Stimulated activated naive CD8-positive, alpha-beta T cell treated with anti-CD3 and anti-CD28 coated beads, Interleukin-15, amount 100 ng/mL, for 72 hours (primary cell): Measurements from ENCODE around the gene SHLD2.
"Not testable (repeated sequence)": the region's sequence is repeated elsewhere in the genome, so short reads cannot be mapped to it uniquely, and the experiment has no call there.

Source experiments
- ATAC-seq: fragments of 150-1000 bp; cut with Tn5 transposase; 2 replicates; pipeline ENCODE4 v1.10.0; 2021; ENCODE audit warnings: mild to moderate bottlenecking, moderate library complexity
- DNase-seq, 2 donors: peaks; one replicate each; pipeline ENCODE4 v3.0.0; 2021 to 2022
- H3K27ac Mint-ChIP-seq, 2 donors: one replicate each; pipeline ENCODE4 v1.8.0; 2022; ENCODE audit warnings: mild to moderate bottlenecking in 2 of 2, mixed read lengths in 2 of 2, moderate library complexity in 2 of 2
- H3K27me3 Mint-ChIP-seq: one replicate; pipeline ENCODE4 v1.8.0; 2022; ENCODE audit warnings: mixed read lengths
- H3K4me1 Mint-ChIP-seq: one replicate; pipeline ENCODE4 v1.8.0; 2022; ENCODE audit warnings: mild to moderate bottlenecking, mixed read lengths
- H3K4me3 Mint-ChIP-seq, 2 donors: one replicate each; pipeline ENCODE4 v1.8.0; 2022; ENCODE audit warnings: mild to moderate bottlenecking in 2 of 2, mixed read lengths in 2 of 2, moderate library complexity in 1 of 2
- H3K9me3 Mint-ChIP-seq, 2 donors: one replicate each; pipeline ENCODE4 v1.8.0; 2022; ENCODE audit warnings: mixed read lengths in 2 of 2

The SHLD2 gene, protein sequence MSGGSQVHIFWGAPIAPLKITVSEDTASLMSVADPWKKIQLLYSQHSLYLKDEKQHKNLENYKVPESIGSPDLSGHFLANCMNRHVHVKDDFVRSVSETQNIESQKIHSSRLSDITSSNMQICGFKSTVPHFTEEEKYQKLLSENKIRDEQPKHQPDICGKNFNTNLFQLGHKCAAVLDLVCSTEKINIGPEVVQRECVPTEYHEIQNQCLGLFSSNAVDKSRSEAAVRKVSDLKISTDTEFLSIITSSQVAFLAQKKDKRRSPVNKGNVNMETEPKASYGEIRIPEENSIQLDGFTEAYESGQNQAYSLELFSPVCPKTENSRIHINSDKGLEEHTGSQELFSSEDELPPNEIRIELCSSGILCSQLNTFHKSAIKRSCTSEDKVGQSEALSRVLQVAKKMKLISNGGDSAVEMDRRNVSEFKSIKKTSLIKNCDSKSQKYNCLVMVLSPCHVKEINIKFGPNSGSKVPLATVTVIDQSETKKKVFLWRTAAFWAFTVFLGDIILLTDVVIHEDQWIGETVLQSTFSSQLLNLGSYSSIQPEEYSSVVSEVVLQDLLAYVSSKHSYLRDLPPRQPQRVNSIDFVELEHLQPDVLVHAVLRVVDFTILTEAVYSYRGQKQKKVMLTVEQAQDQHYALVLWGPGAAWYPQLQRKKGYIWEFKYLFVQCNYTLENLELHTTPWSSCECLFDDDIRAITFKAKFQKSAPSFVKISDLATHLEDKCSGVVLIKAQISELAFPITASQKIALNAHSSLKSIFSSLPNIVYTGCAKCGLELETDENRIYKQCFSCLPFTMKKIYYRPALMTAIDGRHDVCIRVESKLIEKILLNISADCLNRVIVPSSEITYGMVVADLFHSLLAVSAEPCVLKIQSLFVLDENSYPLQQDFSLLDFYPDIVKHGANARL

DNA sequence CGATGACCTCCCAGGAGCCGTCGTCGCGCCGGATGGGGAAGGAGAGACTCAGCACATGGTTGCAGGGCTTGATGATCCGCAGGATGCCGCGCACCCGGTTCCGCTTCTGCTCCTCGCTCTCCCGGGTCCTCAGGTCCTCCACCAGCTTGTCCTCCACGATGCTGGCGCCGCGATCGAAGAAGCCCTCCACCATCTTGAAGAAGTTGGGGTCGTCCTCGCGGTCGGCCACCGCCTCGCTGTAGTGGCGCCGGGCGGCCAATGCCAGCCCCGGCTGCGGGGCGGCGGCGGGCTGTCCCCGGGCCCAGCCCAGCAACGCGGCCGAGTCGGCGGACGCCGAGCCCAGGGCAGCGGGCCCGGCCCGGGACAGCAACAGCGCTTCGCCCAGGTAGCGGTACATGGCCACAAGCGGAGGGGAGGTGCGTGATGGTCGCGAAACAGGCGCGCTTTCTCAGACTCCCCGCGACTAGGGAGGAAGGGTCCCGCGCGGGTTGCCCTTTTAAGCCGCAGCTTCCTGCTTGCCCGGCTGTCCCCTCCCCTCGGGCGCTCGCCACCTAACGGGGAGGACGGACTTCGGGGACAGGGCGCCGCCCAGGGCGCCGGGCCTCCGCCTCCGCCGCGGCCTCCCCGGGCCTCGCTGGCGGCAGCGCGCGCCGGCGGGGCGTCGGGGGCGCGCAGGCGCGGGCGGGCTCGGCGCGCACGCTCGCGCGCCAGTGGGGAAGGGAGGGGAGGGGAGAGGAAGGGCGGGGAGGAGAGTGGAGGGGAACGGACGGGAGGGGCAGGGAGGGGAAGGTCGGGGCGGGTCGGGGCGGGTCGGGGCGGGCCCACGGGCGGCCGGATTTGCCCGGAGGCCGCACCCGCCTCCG lies at the start of gene SHLD2, which contains the start of gene GLUD1:
SHLD2 (plus strand) TSS at position 834 of the 863 bp plus-strand sequence. CDS start 56,149 bp downstream, outside the sequence.
GLUD1 (minus strand) TSS at position 471 of the 863 bp plus-strand sequence; CDS start at position 397, 74 bp downstream.
- H3K4me1 Mint-ChIP-seq = peaks cover 51% of the 10 kb centered on the region
- peak within 1 kb of the TSS; percentile 90 to 96 for H3K4me3 Mint-ChIP-seq
- DNase-seq = peak; percentile 92 to 94
- H3K27me3 Mint-ChIP-seq = no peaks in the 10 kb centered on the region
- H3K9me3 Mint-ChIP-seq = no peaks in the 10 kb centered on the region
- peak; percentile 79 for ATAC-seq
- peak within 1 kb of the TSS; percentile 98 to 99 for H3K27ac Mint-ChIP-seq

DNA sequence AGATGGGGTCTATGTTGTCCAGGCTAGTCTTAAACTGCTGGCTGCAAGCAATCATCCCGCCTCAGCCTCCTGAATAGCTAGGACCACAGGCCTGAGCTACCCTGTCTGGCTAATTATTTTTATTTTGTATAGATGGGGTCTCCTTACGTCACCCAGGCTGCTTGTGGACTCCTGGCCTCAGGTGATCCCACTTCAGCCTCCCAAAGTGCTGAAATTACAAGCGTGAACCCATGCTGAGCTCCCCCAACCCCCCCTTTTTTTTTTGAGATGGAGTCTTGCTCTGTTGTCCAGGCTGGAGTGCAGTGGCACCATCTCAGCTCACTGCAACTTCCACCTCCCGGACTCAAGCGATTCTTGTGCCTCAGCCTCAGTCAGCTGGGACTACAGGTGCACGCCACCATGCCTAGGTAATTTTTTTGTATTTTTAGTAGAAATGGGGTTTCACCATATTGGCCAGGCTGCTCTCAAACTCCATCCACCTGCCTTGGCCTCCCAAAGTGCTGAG lies 49.5 kb upstream of the SHLD2 start:
- ATAC-seq = no peak
- DNase-seq = no peak
- H3K4me1 Mint-ChIP-seq = no peaks in the 10 kb centered on the region
- H3K4me3 Mint-ChIP-seq = no peak overlapping the region
- H3K9me3 Mint-ChIP-seq = no peaks in the 10 kb centered on the region
- no peak overlapping the region for H3K27ac Mint-ChIP-seq
- H3K27me3 Mint-ChIP-seq = no peaks in the 10 kb centered on the region

DNA sequence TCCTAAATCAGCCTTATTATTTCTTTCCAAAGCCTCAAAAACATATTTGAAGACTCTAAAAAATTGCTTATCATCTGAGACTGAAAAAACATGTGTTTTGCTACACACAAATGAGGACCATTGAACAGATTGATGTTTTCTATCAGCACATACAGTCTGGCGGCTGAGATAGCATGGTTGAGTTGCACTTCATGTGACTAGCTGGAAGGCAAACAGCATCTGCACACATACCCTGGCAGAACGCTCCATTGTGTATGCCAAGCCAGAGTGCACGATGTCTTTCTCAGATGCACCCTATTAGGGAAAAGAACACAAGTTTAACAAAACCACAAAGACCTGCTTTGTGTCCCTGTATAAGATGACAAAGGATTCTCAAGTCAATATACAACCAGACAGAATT lies 41.9 kb upstream of the SHLD2 start:
- H3K27me3 Mint-ChIP-seq = no peaks in the 10 kb centered on the region
- no peak for DNase-seq
- no peak overlapping the region for H3K4me3 Mint-ChIP-seq
- no peak for ATAC-seq
- no peaks in the 10 kb centered on the region for H3K9me3 Mint-ChIP-seq
- no peaks in the 10 kb centered on the region for H3K4me1 Mint-ChIP-seq
- no peak overlapping the region for H3K27ac Mint-ChIP-seq

DNA sequence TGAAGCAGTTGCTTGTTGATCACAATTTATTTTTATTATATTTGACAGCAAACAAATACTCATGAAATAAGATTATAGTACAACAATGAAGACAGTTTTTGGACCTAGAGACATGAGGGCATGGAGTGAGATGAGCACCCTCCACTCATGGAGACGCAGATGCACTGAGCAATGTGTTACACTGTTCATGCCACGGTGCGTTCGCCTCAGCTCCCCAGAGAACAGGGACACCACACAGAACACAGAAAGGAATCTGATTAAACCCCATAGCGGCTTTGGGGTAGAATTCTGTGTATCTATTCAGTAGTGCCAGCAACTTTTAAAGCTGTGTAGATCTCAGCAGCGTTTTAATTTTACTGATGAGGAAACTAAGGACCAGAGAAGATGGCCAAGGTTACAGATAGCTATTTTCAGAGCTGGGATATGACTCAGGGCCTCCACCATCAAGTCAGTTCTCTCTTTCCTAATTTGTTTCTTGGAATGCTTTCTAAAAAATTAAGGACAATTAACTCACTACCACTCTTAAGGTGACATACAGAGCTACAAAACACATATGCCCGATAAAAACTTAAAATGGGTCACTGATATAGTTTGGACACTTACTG lies 41.3 kb upstream of the SHLD2 start:
- ATAC-seq (no peak), DNase-seq (no peak)
- Mint-ChIP-seq H3K4me1 (no peaks in the 10 kb centered on the region), H3K9me3 (no peaks in the 10 kb centered on the region), H3K27ac (no peak overlapping the region), H3K4me3 (no peak overlapping the region), H3K27me3 (no peaks in the 10 kb centered on the region)

DNA sequence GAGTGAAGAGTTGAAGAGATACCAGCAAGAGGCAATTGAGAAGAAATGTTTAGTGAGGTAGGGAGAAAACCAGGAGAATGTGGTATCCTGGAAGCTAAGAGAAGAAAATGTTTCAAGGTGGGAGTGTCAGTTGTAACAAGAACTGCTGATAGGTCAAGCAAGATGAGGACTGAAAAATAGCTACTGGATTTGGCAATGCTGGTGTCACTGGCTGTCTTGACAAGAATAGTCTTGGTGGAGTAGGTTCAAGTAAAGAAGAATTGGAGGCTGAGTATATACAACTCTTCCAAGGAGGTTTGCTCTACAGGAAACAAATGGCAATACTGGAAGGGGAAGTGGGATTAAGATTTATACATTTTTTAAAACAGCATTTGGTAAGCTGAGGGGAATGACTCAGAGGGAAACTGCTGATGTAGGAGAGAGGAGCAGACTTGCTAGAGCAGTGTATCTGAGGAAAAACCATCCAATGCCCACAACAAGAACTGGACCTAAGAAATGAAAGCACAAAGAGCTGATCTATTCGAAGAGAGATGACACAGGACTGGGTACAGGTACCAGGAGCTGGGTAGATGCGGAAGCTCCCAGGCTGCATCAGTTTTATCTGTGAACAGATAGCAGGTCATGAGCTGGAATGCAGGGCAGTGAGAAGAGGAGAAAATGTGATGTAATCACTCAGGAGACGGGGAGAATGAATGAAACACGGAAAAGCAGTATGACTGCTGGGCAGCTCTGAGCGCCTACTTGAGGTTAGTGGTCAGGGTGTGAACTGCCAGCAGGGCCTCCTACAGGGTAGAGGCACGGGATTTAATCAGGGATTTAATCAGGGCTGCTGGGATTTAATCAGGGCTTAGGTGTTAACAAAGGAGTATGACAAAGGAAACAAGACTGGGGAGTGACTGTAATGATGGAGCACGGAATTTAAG lies 40.4 kb upstream of the SHLD2 start:
- ATAC-seq (peak; percentile 60), DNase-seq (no peak)
- no peaks in the 10 kb centered on the region for H3K4me1 Mint-ChIP-seq
- H3K27me3 Mint-ChIP-seq = no peaks in the 10 kb centered on the region
- no peak overlapping the region for H3K4me3 Mint-ChIP-seq
- H3K9me3 Mint-ChIP-seq = no peaks in the 10 kb centered on the region
- H3K27ac Mint-ChIP-seq = no peak overlapping the region

DNA sequence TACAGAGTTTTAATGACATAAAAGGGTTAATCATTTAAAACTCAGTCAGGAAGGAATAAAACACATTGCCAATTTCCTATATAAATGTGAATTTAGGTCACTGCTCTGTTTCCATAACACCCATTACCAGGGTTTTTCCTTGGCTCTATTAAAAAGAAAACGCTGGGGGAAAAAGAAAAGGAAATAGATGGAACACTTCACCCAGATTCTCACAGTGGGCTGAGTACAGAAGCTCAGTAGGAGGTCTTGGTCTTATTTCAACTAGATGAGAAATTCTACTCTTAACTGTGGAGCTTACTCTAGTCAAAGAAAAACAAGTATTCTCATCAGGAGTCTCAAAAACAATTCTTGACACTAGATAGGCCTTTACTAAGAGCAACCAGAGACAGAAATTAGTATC lies 36.8 kb upstream of the SHLD2 start:
- no peaks in the 10 kb centered on the region for H3K27me3 Mint-ChIP-seq
- H3K4me3 Mint-ChIP-seq = no peak overlapping the region
- no peak for DNase-seq
- ATAC-seq = no peak
- no peaks in the 10 kb centered on the region for H3K4me1 Mint-ChIP-seq
- no peak overlapping the region for H3K27ac Mint-ChIP-seq
- no peaks in the 10 kb centered on the region for H3K9me3 Mint-ChIP-seq

DNA sequence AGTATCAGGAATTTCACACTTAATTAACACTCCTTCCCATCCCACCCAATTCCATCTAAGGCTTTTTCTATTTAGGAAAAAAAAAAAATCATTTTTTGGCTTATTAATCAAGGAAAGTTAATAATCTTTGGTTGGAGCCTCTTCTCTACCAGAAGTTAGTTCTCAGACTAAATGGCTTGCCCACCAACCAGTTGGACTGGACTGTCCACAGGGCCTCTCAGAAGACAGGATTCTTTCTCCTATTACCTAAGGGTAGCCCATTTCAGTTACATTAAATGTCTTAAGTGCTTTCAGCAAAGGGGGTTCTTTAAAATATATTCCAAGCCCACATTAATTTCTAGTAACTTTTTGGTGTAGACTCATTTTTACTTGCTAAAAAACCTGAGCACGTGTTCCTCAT lies 35.6 kb upstream of the SHLD2 start:
- no peak for DNase-seq
- ATAC-seq = no peak
- Mint-ChIP-seq H3K4me3 (no peak overlapping the region), H3K27me3 (no peaks in the 10 kb centered on the region), H3K9me3 (no peaks in the 10 kb centered on the region), H3K4me1 (no peaks in the 10 kb centered on the region), H3K27ac (no peak overlapping the region)

DNA sequence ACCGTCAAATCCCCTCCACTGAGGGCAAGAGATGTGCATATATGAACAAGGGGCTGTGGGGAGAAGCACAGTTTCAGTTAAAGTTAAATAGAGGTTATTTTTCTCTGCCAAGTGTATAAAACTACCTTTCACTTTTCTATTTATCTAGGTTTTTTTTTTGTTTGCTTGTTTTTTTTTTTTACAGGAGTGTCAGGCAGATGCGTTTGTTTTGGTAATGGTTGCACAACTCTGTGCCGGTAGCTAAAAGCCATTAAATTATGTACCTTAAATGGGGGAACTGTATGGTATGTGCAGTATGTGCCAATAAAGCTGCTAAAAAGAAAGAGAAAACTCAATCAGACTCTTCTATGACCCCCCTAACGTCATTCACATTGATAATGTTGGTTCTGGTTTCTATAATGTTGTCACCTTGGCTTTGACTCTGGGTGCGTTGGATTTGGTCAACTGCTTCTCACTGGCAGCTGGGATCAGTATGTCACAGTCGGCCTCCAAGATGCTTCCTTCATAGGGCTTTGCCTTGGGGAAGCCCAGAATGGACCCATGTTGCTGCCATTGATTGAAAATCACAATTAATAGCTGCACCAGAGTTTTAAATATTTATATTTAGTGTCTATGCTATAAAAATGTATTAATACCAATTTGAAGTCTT lies 34.6 kb upstream of the SHLD2 start:
- H3K4me1 Mint-ChIP-seq = no peaks in the 10 kb centered on the region
- ATAC-seq = no peak
- H3K4me3 Mint-ChIP-seq = no peak overlapping the region
- DNase-seq = no peak
- no peak overlapping the region for H3K27ac Mint-ChIP-seq
- H3K9me3 Mint-ChIP-seq = no peaks in the 10 kb centered on the region
- no peaks in the 10 kb centered on the region for H3K27me3 Mint-ChIP-seq

DNA sequence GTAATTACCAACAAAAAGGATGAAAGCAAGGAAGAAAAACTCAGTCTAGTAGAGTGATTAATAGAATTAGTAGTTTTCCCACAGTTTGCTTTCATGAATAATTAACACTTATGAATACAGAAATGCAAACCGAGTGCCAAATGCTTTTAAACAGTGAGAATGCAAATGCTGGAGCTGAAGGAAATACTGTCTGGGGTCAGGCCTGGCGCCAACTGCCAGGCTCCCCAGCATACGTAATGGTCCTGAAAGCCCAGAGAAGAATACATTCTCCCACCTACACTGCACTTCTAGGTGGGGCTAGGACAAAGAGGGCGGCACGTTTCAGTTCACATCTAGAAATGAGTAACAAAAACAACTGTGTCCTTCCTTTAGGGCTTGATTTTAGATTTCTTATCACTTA lies 30.4 kb upstream of the SHLD2 start:
- H3K4me1 Mint-ChIP-seq = no peaks in the 10 kb centered on the region
- H3K9me3 Mint-ChIP-seq = no peaks in the 10 kb centered on the region
- H3K27ac Mint-ChIP-seq = no peak overlapping the region
- DNase-seq = no peak
- H3K27me3 Mint-ChIP-seq = no peaks in the 10 kb centered on the region
- no peak for ATAC-seq
- no peak overlapping the region for H3K4me3 Mint-ChIP-seq

DNA sequence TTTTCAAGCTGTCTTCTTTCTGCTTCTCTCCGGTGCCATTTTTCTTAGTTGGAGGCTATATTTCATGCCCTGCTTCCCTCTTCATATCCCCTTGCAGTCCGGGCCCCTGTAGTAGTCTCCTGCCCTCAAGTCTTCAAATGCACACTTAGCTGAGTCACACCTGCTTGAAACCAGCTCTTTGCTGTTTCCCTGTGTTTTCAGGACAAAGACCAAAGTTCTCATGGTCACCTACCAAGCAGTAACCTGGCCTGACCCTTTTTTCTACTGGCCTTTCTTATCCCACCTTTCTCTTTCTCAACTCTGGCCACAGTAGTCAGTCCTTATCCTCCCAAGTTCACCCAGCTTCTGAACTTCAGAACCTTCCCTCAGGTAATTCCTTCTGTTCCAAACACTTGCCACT lies 28.8 kb upstream of the SHLD2 start:
- Mint-ChIP-seq H3K9me3 (no peaks in the 10 kb centered on the region), H3K4me3 (no peak overlapping the region), H3K27me3 (no peaks in the 10 kb centered on the region), H3K27ac (no peak overlapping the region), H3K4me1 (no peaks in the 10 kb centered on the region)
- ATAC-seq (no peak), DNase-seq (no peak)

DNA sequence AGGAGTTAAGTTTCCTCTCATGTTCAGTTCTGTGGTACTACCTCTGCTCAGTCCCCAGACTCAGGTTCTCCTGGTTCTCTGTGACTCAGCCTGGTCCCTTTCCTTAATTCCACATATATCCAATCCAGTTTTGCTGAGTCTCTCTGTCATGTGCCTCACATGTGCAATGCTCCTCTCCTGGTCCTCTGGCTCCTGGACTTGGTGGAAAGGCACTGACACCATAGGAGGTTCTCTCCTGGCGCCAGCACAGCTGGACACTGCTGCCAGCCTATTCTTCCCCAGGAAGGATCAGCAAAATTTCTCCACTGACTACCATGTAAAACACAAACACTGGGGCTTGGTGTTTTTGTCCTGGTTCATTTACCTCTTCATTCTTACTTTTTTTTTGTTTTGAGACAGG lies 28.1 kb upstream of the SHLD2 start:
- H3K27ac Mint-ChIP-seq = peak overlapping the region; percentile 29 to 80
- ATAC-seq = no peak
- H3K4me3 Mint-ChIP-seq = no peak overlapping the region
- DNase-seq = no peak
- H3K27me3 Mint-ChIP-seq = no peaks in the 10 kb centered on the region
- no peaks in the 10 kb centered on the region for H3K9me3 Mint-ChIP-seq
- H3K4me1 Mint-ChIP-seq = no peaks in the 10 kb centered on the region

DNA sequence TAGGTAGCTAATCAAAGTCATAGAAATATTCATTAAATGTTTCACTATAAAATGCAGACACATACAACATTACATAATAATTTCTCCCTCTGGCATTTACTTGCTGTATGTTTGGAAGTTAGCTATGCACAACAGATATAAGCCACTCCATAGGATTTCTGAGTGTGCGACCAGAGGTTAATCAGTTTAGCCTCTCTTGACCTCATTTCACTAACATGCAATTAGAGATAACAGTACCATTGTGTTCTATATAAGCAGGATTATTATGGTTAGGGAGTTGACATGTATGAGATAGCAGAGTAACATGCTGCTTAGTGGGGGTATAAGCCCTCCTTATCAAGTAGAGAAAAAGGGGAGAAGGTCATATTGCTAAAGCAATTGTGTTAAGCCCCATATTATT lies 26.7 kb upstream of the SHLD2 start:
- ATAC-seq = no peak
- DNase-seq = no peak
- Mint-ChIP-seq H3K4me3 (no peak overlapping the region), H3K27me3 (no peaks in the 10 kb centered on the region), H3K27ac (no peak overlapping the region), H3K9me3 (no peaks in the 10 kb centered on the region), H3K4me1 (no peaks in the 10 kb centered on the region)

DNA sequence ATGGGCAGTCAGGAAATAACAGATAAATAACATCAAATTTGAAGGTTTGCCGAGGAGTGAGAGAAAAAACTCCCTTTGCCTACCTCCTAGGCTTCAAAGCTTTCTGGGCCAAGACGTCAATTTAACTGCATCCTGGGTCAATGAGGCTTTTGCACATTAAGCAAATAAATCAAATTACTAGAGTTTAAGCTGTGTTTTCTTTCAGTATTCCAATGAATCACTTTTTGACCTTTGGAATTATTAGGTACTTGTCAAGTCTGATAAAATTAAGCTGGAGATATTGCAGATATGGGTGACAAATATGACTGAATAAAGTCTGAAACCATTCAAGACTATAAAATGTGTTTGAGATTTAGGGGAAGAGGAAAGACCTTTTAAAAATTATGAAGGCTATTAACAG lies 22.6 kb upstream of the SHLD2 start:
- DNase-seq = no peak
- no peak for ATAC-seq
- Mint-ChIP-seq H3K4me3 (no peak overlapping the region), H3K4me1 (peaks cover 1% of the 10 kb centered on the region), H3K27me3 (no peaks in the 10 kb centered on the region), H3K27ac (no peak overlapping the region), H3K9me3 (no peaks in the 10 kb centered on the region)

DNA sequence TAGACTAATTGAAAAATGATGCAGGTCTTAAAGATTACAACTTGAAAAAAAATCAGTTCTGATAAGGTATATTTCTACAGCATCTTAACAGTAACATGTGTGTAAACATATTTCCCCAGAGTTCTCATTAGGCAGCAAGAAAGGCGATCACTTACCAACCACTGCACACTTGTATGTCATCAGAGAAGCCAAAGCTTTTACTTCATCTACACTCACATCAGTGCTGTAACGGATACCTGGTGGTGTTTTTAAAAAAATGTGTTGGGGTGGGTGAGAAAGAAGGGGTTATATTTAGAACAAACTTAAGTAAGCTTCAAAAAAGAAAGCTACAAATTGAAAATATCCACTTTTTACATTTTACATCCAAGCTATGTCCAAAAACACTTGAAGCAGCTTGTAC lies 18.6 kb upstream of the SHLD2 start:
- H3K4me3 Mint-ChIP-seq, H3K9me3 Mint-ChIP-seq, ATAC-seq, H3K27ac Mint-ChIP-seq, H3K27me3 Mint-ChIP-seq, DNase-seq: not testable (repeated sequence)
- peaks cover 18% of the 10 kb centered on the region for H3K4me1 Mint-ChIP-seq
